Right cardiac atrium (tissue), 5 donors: ENCODE data around the gene LMCD1. TPM values are rescaled to one million over a fixed set of nuclear protein-coding genes. Genes with fewer than 3 reads are reported as not detected.

Experiments
- ATAC-seq, 2 donors: fragments of 200-7000 bp; cut with Tn5 transposase; one replicate each; pipeline versions ENCODE4 v1.8.0 to v1.9.1; 2020; ENCODE audit warnings: moderate library complexity in 2 of 2, mild to moderate bottlenecking in 1 of 2
- DNase-seq, 3 donors: peaks; one replicate each; pipeline ENCODE4 v3.0.0-alpha.2; 2020
- H3K27ac ChIP-seq: one replicate; pipeline ENCODE4 v1.5.1; 2013; ENCODE audit warnings: mild to moderate bottlenecking, low read length, control low read depth, moderate library complexity
- H3K27me3 ChIP-seq: one replicate; pipeline ENCODE4 v1.6.1; 2013; ENCODE audit not compliant: control insufficient read depth, insufficient read depth
- H3K4me1 ChIP-seq: one replicate; pipeline ENCODE4 v1.6.1; 2013; ENCODE audit warnings: low read length; ENCODE audit not compliant: control insufficient read depth, insufficient read depth
- H3K4me3 ChIP-seq: one replicate; pipeline ENCODE4 v1.5.1; 2013; ENCODE audit warnings: low read length, control low read depth
- H3K9me3 ChIP-seq: one replicate; pipeline ENCODE4 v1.6.1; 2013; ENCODE audit warnings: low read length; ENCODE audit not compliant: control insufficient read depth
- WGBS: extraction: QIAGEN DNeasy Blood & Tissue Kit; methylation state at CpG from one replicate; pipeline ENCODE4 v1.1.7; 2013; 5-methylcytosine and 5-hydroxymethylcytosine counted together
- intact Hi-C, 4 donors: fragments of 100-400 bp; cut with DNase I; formaldehyde crosslinking; loops; one replicate each; pipeline versions ENCODE4 v1.11.0 to v1.14.0; 2022 to 2023
- polyA plus RNA-seq: library from polyadenylated mRNA; stranded (reverse); fragments of 200-250 nt; gene quantifications from one replicate; pipeline ENCODE4 v1.2.3, GENCODE V29; 2013
- total RNA-seq, 4 donors: library from RNA; stranded (reverse); fragmentation: NEBNext Ultra II Directional; extraction: Animal tissue kit (Norgen Biotek cat#: 25700); gene quantifications; one replicate each; pipeline ENCODE4 v1.2.1, GENCODE V29; 2021
- donor health status: healthy with polysubstance abuse.
- donor health status: DM: no; HTN: yes; CAD: no.
- donor health status: DM: no; HTN: no; CAD: no.
- donor health status: DM: no; HTN: yes; CAD: no; lungs with severe emphysema.
- donor health status: DM: yes; HTN: yes; CAD: no.

LMCD1 gene
- total and polyA plus RNA-seq, 5 donors = 43.4 to 57.8 (median 53.5) TPM

DNA sequence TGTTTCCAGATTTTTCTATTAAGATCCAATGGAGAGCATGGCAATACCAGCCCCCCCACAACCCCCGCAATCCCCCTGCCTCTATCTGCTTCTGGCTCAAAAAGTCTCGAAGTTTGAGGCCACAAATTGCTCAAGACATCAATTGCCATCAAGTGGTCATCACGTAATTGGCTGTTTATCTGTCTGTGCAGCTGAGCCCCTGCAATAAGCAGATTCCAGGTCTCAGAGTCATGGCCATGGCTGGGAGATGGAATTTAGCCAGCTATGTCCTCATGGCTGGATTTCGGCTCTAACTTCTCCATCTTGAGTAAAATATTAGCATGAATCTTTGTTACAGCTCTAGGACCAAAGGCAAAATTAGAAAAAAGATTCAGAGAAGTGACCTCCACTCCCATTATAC is 120.2 kb downstream of the LMCD1 start:
- Histone ChIP-seq H3K27ac (no peak overlapping the region), H3K4me1 (no peaks in the 10 kb centered on the region), H3K27me3 (no peaks in the 10 kb centered on the region), H3K4me3 (no peak overlapping the region), H3K9me3 (no peaks in the 10 kb centered on the region)
- intact Hi-C loops = loop anchor here in 3 of 4 donors (2.0 to 5.0 kb wide), 2 partner anchors 179 to 180 kb away; no protein-coding TSS in a partner anchor
- peak in 1 of 3 donors; percentile 41 for DNase-seq
- peak in 1 of 2 donors; percentile 52 for ATAC-seq
- 65% methylated on average over 4 of the region's 4 CpGs for WGBS

DNA sequence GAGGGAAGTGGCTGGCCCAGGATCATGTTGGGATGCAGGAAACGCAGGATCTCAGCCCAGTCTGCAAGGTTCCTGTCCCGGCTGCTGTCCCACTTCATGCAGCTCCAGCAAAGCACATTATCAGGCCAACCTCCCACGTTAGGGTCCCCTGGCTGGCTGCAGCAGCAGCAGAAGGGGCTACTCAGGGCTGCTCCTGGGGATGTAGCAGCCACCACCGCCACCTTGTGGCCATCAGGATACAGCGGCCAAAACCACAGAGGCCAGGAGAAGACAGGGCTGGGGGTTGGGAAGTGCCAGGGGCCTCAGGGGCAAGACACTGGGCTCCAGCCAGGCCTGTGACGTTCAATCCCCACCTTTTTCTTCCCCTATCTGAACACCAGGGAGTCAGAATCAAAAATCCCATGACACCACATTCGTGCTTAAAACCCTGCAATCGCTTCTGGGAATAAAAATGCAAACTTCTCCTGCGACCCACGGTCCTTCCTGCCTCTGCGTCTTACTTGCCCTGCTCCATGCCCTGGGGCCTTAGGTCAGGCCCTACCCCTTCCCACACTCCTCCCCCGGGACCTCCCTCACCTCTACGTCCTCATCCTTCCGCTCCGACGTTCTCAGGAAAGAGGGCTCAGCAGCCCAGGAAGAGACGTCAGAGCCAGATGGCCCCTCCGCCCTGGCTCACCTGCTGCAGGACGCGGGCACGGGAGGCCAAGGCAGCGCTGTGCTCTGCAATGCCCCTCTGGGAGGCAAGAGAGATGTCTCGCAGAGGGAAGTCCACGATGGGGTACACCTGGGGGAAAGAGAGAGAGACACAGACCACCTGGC is 121.5 kb downstream of the LMCD1 start:
- peak; percentile 70 to 87 (median 84) for DNase-seq
- intact Hi-C loops = loop anchor here in 3 of 4 donors (2.0 to 5.0 kb wide), 2 partner anchors 180 to 181 kb away; no protein-coding TSS in a partner anchor
- Histone ChIP-seq H3K4me1 (no peaks in the 10 kb centered on the region), H3K4me3 (no peak overlapping the region), H3K27ac (no peak overlapping the region), H3K27me3 (no peaks in the 10 kb centered on the region), H3K9me3 (no peaks in the 10 kb centered on the region)
- WGBS = 34% methylated on average over 24 of the region's 24 CpGs
- ATAC-seq = peak; percentile 88 to 89

DNA sequence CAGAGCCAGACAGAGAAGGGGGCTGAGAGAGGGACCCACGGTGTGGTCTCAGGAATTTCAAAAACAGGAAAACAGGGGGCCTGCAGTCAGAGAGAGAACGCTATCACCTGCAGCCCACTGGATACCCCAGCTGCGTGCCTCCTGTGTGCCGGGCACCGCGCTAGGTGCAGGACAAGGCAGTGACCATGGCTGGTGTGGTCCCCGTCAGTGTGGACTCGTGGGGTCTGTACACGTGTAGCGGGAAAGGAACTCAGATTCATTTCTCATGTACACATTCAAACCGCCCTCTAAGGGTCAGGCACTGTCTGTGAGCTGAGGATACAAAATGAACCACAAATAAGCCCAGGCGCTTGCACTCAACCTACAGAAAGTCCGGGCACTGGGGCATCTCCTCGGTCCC is 122.1 kb downstream of the LMCD1 start:
- no peak overlapping the region for H3K27ac ChIP-seq
- H3K4me3 ChIP-seq = no peak overlapping the region
- 88% methylated on average over 14 of the region's 14 CpGs for WGBS
- DNase-seq (no peak), ATAC-seq (no peak)
- H3K9me3 ChIP-seq = no peaks in the 10 kb centered on the region
- no peaks in the 10 kb centered on the region for H3K27me3 ChIP-seq
- no peaks in the 10 kb centered on the region for H3K4me1 ChIP-seq
- intact Hi-C loops = loop anchor here in 3 of 4 donors (2.0 to 5.0 kb wide), 2 partner anchors 181 kb away; no protein-coding TSS in a partner anchor

Other genes starting within 250 kb of the LMCD1 start
- 1 to 10 TPM in 1 of 4 donors, under 1 TPM in 3; 0.51 to 1.4 (median 0.68) TPM for gene SSUH2, start 143.0 kb downstream of the LMCD1 start, total RNA-seq
- gene SSUH2, start 143.0 kb downstream of the LMCD1 start, polyA plus RNA-seq = 1.8 TPM
- 10 to 100 TPM; 18.8 to 27.7 (median 22.5) TPM for gene CAV3, start 232.0 kb downstream of the LMCD1 start, total RNA-seq
- 25.4 TPM for gene CAV3, start 232.0 kb downstream of the LMCD1 start, polyA plus RNA-seq